H1 (cell line): Measurements from ENCODE around the gene ZNF526. TPM values are rescaled to one million over a fixed set of nuclear protein-coding genes. Genes with fewer than 3 reads are reported as not detected.

Source experiments
- CTCF ChIA-PET: fragments of 300-600 bp; sonication (Branson Sonifier 250); formaldehyde crosslinking; loops from one replicate; lab custom pipeline; 2021; ENCODE audit not compliant: partially characterized antibody; lab: Charles Lee
- POLR2A ChIA-PET: fragments of 300-600 bp; sonication (Branson Sonifier 250); formaldehyde crosslinking; loops from one replicate; lab custom pipeline; 2021; ENCODE audit warnings: inconsistent platforms; ENCODE audit not compliant: partially characterized antibody; lab: Charles Lee
- DNase-seq, 2 experiments: peaks; one replicate each; pipeline versions ENCODE4 v3.0.0 to v3.0.0-alpha.2; 2010 to 2022; ENCODE audit warnings: low spot score in 2 of 2, low read depth in 1 of 2, mixed read lengths in 1 of 2
- FAIRE-seq: peaks from 2 replicates; lab custom pipeline; 2011; peaks lifted over from hg19 to GRCh38; lab: Jason Lieb, UNC
- H2AFZ ChIP-seq: 2 replicates; pipeline ENCODE4 v1.8.1; 2012; ENCODE audit warnings: low read length, inconsistent platforms
- H2AK5ac ChIP-seq: 2 replicates; pipeline ENCODE4 v1.6.1; 2013; ENCODE audit warnings: low read depth, low read length
- H2BK120ac ChIP-seq: replicated peaks from 2 replicates; pipeline ENCODE3; 2013; ENCODE audit warnings: low read depth, low read length, inconsistent platforms
- H2BK12ac ChIP-seq: 2 replicates; pipeline ENCODE4 v1.6.1; 2013; ENCODE audit warnings: low read depth, low read length
- H2BK15ac ChIP-seq: 2 replicates; pipeline ENCODE4 v1.6.1; 2013; ENCODE audit warnings: low read length
- H2BK20ac ChIP-seq: 2 replicates; pipeline ENCODE4 v1.6.1; 2013; ENCODE audit warnings: low read length
- H2BK5ac ChIP-seq: 2 replicates; pipeline ENCODE4 v1.6.1; 2013; ENCODE audit warnings: low read depth, low read length
- H3K14ac ChIP-seq: 2 replicates; pipeline ENCODE4 v1.6.1; 2013; ENCODE audit warnings: inconsistent platforms; ENCODE audit not compliant: insufficient read length
- H3K18ac ChIP-seq: 2 replicates; pipeline ENCODE4 v1.6.1; 2013; ENCODE audit warnings: low read length; ENCODE audit errors: extremely low read depth
- H3K23ac ChIP-seq: 2 replicates; pipeline ENCODE4 v1.6.1; 2013; ENCODE audit warnings: inconsistent platforms; ENCODE audit not compliant: insufficient read length
- H3K23me2 ChIP-seq: 2 replicates; pipeline ENCODE4 v1.6.1; 2013; ENCODE audit warnings: low read depth, low read length
- H3K27ac ChIP-seq: 2 replicates; pipeline ENCODE4 v1.6.1; 2011; ENCODE audit warnings: low read depth, low read length, inconsistent platforms
- H3K27me3 ChIP-seq, 4 experiments: replicated peaks in 1 of 4; 1 replicate in 1 of 4; 2 replicates in 3 of 4; pipeline versions ENCODE4 v1.6.1 to v1.8.1; 2011 to 2013; ENCODE audit warnings: low read length in 3 of 4, mild to moderate bottlenecking in 3 of 4, inconsistent platforms in 2 of 4, mixed read lengths in 2 of 4, moderate library complexity in 1 of 4; ENCODE audit not compliant: control insufficient read depth in 3 of 4, insufficient read depth in 3 of 4; ENCODE audit errors: extremely low read depth in 1 of 4
- H3K36me3 ChIP-seq, 4 experiments: 2 replicates each; pipeline versions ENCODE4 v1.6.1 to v1.8.1; 2011 to 2013; ENCODE audit warnings: mild to moderate bottlenecking in 4 of 4, low read length in 3 of 4, moderate library complexity in 2 of 4, control low read depth in 1 of 4, inconsistent platforms in 1 of 4; ENCODE audit not compliant: insufficient read depth in 4 of 4, control insufficient read depth in 2 of 4
- H3K4ac ChIP-seq: replicated peaks from 2 replicates; pipeline ENCODE3; 2013; ENCODE audit warnings: low read length, low read depth, mixed read lengths, inconsistent platforms; ENCODE audit not compliant: insufficient read length
- H3K4me1 ChIP-seq, 4 experiments: replicated peaks in 1 of 4; 1 replicate in 1 of 4; 2 replicates in 3 of 4; pipeline versions ENCODE4 v1.6.1 to v1.8.1; 2011 to 2013; ENCODE audit warnings: low read length in 3 of 4, inconsistent platforms in 2 of 4, mixed read lengths in 1 of 4; ENCODE audit not compliant: insufficient read depth in 4 of 4, control insufficient read depth in 3 of 4
- H3K4me2 ChIP-seq, 2 experiments: 2 replicates each; pipeline versions ENCODE4 v1.6.1 to v1.8.1; 2011 to 2013; ENCODE audit warnings: low read depth in 2 of 2, low read length in 2 of 2, control low read depth in 1 of 2, inconsistent platforms in 1 of 2, mild to moderate bottlenecking in 1 of 2; ENCODE audit not compliant: insufficient read depth in 1 of 2
- H3K4me3 ChIP-seq, 4 experiments: fragments of 200-600, 300-600 bp in 1 of 4; sonication (generic), shearing (Covaris generic), sonication (Bioruptor Twin) in 1 of 4; 2 replicates each; pipeline versions ENCODE4 v1.5.1 to v1.8.1; 2011 to 2016; ENCODE audit warnings: low read length in 4 of 4, low read depth in 3 of 4, control low read depth in 2 of 4, inconsistent platforms in 2 of 4, mild to moderate bottlenecking in 2 of 4, mixed read lengths in 1 of 4, moderate library complexity in 1 of 4; ENCODE audit not compliant: insufficient read depth in 2 of 4; ENCODE audit errors: extremely low read depth in 1 of 4
- H3K56ac ChIP-seq: replicated peaks from 2 replicates; pipeline ENCODE3; 2013; ENCODE audit warnings: low read depth, mild to moderate bottlenecking, mixed read lengths, low read length, inconsistent platforms; ENCODE audit not compliant: insufficient read length
- H3K79me1 ChIP-seq: 2 replicates; pipeline ENCODE4 v1.6.1; 2013; ENCODE audit warnings: low read depth, low read length, control low read depth
- H3K79me2 ChIP-seq, 2 experiments: 2 replicates each; pipeline versions ENCODE4 v1.6.1 to v1.8.1; 2012 to 2013; ENCODE audit warnings: low read length in 2 of 2, mild to moderate bottlenecking in 2 of 2, inconsistent platforms in 1 of 2; ENCODE audit not compliant: insufficient read depth in 2 of 2, control insufficient read depth in 1 of 2
- H3K9ac ChIP-seq, 4 experiments: replicated peaks in 1 of 4; 1 replicate in 1 of 4; 2 replicates in 3 of 4; pipeline versions ENCODE4 v1.6.1 to v1.8.1; 2011 to 2013; ENCODE audit warnings: low read depth in 3 of 4, low read length in 3 of 4, control low read depth in 2 of 4, mild to moderate bottlenecking in 2 of 4, moderate library complexity in 2 of 4, inconsistent platforms in 1 of 4; ENCODE audit errors: extremely low read depth in 1 of 4
- H3K9me3 ChIP-seq, 2 experiments: 2 replicates each; pipeline versions ENCODE4 v1.6.1 to v1.8.1; 2012 to 2013; ENCODE audit warnings: mild to moderate bottlenecking in 2 of 2, moderate library complexity in 2 of 2, control low read depth in 1 of 2, inconsistent platforms in 1 of 2, low read depth in 1 of 2, low read length in 1 of 2, mixed read lengths in 1 of 2; ENCODE audit not compliant: insufficient read depth in 2 of 2
- H4K20me1 ChIP-seq, 2 experiments: replicated peaks in 1 of 2; 2 replicates each; pipeline versions ENCODE3 to v1.8.1; 2011 to 2013; ENCODE audit warnings: inconsistent platforms in 2 of 2, low read length in 2 of 2, mild to moderate bottlenecking in 1 of 2; ENCODE audit not compliant: insufficient read depth in 2 of 2, control insufficient read depth in 1 of 2
- H4K5ac ChIP-seq: 2 replicates; pipeline ENCODE4 v1.6.1; 2013; ENCODE audit warnings: low read length, low read depth, mixed read lengths, inconsistent platforms; ENCODE audit not compliant: insufficient read length
- H4K8ac ChIP-seq: 2 replicates; pipeline ENCODE4 v1.8.0; 2013; ENCODE audit warnings: mild to moderate bottlenecking, moderate library complexity, low read length, inconsistent platforms; ENCODE audit not compliant: insufficient read depth; ENCODE audit errors: extremely low read depth
- H4K91ac ChIP-seq: replicated peaks from 2 replicates; pipeline ENCODE3; 2013; ENCODE audit warnings: low read length, mixed read lengths, inconsistent platforms; ENCODE audit not compliant: insufficient read length
- CBX5 ChIP-seq: fragments of 300-800, 300-1000 bp; sonication (generic); IDR thresholded peaks from 2 replicates; pipeline ENCODE4 v1.7.1; 2016; ENCODE audit warnings: antibody characterized with exemption, low read length, low read depth
- CBX8 ChIP-seq: fragments of 300-800, 300-1000 bp; sonication (generic); IDR thresholded peaks from 2 replicates; pipeline ENCODE4 v1.7.1; 2016; ENCODE audit warnings: low read depth, low read length, borderline replicate concordance
- FOSL1 ChIP-seq: IDR thresholded peaks from 2 replicates; pipeline ENCODE4 v1.6.1; 2011; ENCODE audit warnings: mild to moderate bottlenecking, low read depth, low read length, moderate library complexity; ENCODE audit not compliant: insufficient read depth
- MAFK ChIP-seq: IDR thresholded peaks from 2 replicates; pipeline ENCODE4 v1.6.1; 2012; ENCODE audit warnings: low read depth, mild to moderate bottlenecking, improper control_type of control experiment, low read length
- RBBP5 ChIP-seq: IDR thresholded peaks from 2 replicates; pipeline ENCODE4 v1.7.1; 2012; ENCODE audit warnings: low read depth, mild to moderate bottlenecking, inconsistent platforms, low read length, moderate library complexity, borderline replicate concordance
- RXRA ChIP-seq: IDR thresholded peaks from 2 replicates; pipeline ENCODE4 v1.6.1; 2011; ENCODE audit warnings: low read depth, mild to moderate bottlenecking, low read length, moderate library complexity; ENCODE audit not compliant: insufficient read depth
- SUZ12 ChIP-seq: fragments of 200-600 bp; sonication (generic); IDR thresholded peaks from 2 replicates; pipeline ENCODE4 v1.6.1; 2012; ENCODE audit warnings: mild to moderate bottlenecking, inconsistent platforms, low read length, moderate library complexity, mixed read lengths
- TAF1 ChIP-seq: IDR thresholded peaks from 2 replicates; pipeline ENCODE4 v1.6.1; 2011; ENCODE audit warnings: mild to moderate bottlenecking, low read depth, low read length
- YY1 ChIP-seq: IDR thresholded peaks from 2 replicates; pipeline ENCODE4 v1.6.1; 2011; ENCODE audit warnings: low read depth, mild to moderate bottlenecking, low read length
- WGBS, 2 experiments: shearing (Covaris generic) in 1 of 2; methylation state at CpG; one replicate each; pipeline versions ENCODE4 v1.1.6 to v1.1.7; 2013 to 2015; ENCODE audit warnings: low lambda C conversion rate in 2 of 2, mixed read lengths in 2 of 2, inconsistent platforms in 1 of 2, low coverage in 1 of 2, missing lambda C conversion rate in 1 of 2; ENCODE audit not compliant: insufficient replicate concordance in 2 of 2, insufficient coverage in 1 of 2, insufficient read length in 1 of 2; ENCODE audit errors: extremely low coverage in 1 of 2, missing lambda C conversion rate in 1 of 2; 5-methylcytosine and 5-hydroxymethylcytosine counted together
- polyA plus RNA-seq, 7 experiments: library from polyadenylated mRNA; depleted of rRNA in 3 of 7; stranded (reverse) in 5 of 7; unstranded in 2 of 7; fragments of >200 nt in 5 of 7; fragments of 200-250 nt in 2 of 7; gene quantifications; 1 replicate in 5 of 7; 2 replicates in 1 of 7; 4 replicates in 1 of 7; pipeline versions ENCODE4 v1.2.1 to v1.2.3, GENCODE V29; 2011 to 2013; ENCODE audit warnings: missing spikeins in 2 of 7, mixed read lengths in 2 of 7
- total RNA-seq: library from RNA; stranded (reverse); fragmentation: NEBNext Ultra II Directional; extraction: Animal tissue kit (Norgen Biotek cat#: 25700); gene quantifications from 2 replicates; pipeline ENCODE4 v1.2.1, GENCODE V29; 2021

Gene ZNF526
- total and polyA plus RNA-seq, 2 of the 8 experiments (the other 6 are each of a cell fraction or from before 2014, with no cell fraction given): 8.4 to 14.1 TPM

- POLR2A ChIA-PET: interaction anchor here (0.6 to 4.1 kb wide), 5 partner anchors 10 to 30 kb away, joined by 3 to 27 read pairs (median 4); no protein-coding TSS in a partner anchor
- no peak for TF ChIP-seq TAF1
- TF ChIP-seq CBX5: no peak
- no peak for TF ChIP-seq FOSL1
- no peak for TF ChIP-seq RBBP5
- TF ChIP-seq SUZ12: no peak
- no peak for TF ChIP-seq YY1
- no peak for TF ChIP-seq RXRA
- no peak for TF ChIP-seq CBX8
- no peak for TF ChIP-seq MAFK
Measured at GRCh38 chr19:42271045-42271419, 50.9 kb downstream of the ZNF526 start.

More at GRCh38 chr19:42271045-42271419, 50.9 kb downstream of the ZNF526 start:
- H3K79me1 ChIP-seq: peaks cover 5% of the 10 kb centered on the region
- peak overlapping the region; percentile 42 for H4K5ac ChIP-seq
- peaks cover 2 to 21% (median 10%) of the 10 kb centered on the region in 4 experiments for H3K4me1 ChIP-seq
- no peak overlapping the region for H2BK20ac ChIP-seq
- DNase-seq: no peak
- H3K23me2 ChIP-seq: peaks cover 10% of the 10 kb centered on the region; the same call in 1 of the 2 replicates
- peak overlapping the region; percentile 88; the same call in 1 of the 2 replicates for H2BK5ac ChIP-seq
- peak overlapping the region; percentile 60 for H2AK5ac ChIP-seq
- no peaks in the 10 kb centered on the region for H3K27me3 ChIP-seq
- no peak overlapping the region for H2BK120ac ChIP-seq
- no peak overlapping the region for H3K56ac ChIP-seq
- no peak overlapping the region for H3K18ac ChIP-seq
- peaks cover 0 to 15% (median 5%) of the 10 kb centered on the region in 4 experiments; a peak in 2 of 8 replicates for H3K36me3 ChIP-seq
- H3K14ac ChIP-seq: no peak overlapping the region
- CTCF ChIA-PET: interaction anchor here (1.0 to 3.1 kb wide), 3 partner anchors 8 to 25 kb away, joined by 3 to 17 read pairs (median 11); no protein-coding TSS in a partner anchor
- no peaks in the 10 kb centered on the region for H3K9me3 ChIP-seq
- H4K91ac ChIP-seq: peak overlapping the region; percentile 42
- 82% methylated on average over 3 of the region's 3 CpGs; no CpG with 5 or more reads in 1 of the 2 experiments for WGBS, 2 experiments
- H4K20me1 ChIP-seq: peaks cover 0 to 8% of the 10 kb centered on the region in 2 experiments
- no peak overlapping the region for H4K8ac ChIP-seq
- no peak for FAIRE-seq
- no peak overlapping the region for H3K4me3 ChIP-seq
- H3K4me2 ChIP-seq: no peak overlapping the region; a peak in 1 of 4 replicates
- H2BK15ac ChIP-seq: no peak overlapping the region
- H2AFZ ChIP-seq: no peak overlapping the region
- no peak overlapping the region for H3K23ac ChIP-seq
- peak overlapping the region; percentile 33; the same call in 1 of the 2 replicates for H2BK12ac ChIP-seq
- H3K9ac ChIP-seq: no peak overlapping the region
- H3K27ac ChIP-seq: no peak overlapping the region
- H3K4ac ChIP-seq: peak overlapping the region; percentile 96
- peaks cover 0 to 9% of the 10 kb centered on the region in 2 experiments; a peak in 1 of 4 replicates for H3K79me2 ChIP-seq
